ENCODE data around the gene KCNQ1.

The KCNQ1 gene

DNA sequence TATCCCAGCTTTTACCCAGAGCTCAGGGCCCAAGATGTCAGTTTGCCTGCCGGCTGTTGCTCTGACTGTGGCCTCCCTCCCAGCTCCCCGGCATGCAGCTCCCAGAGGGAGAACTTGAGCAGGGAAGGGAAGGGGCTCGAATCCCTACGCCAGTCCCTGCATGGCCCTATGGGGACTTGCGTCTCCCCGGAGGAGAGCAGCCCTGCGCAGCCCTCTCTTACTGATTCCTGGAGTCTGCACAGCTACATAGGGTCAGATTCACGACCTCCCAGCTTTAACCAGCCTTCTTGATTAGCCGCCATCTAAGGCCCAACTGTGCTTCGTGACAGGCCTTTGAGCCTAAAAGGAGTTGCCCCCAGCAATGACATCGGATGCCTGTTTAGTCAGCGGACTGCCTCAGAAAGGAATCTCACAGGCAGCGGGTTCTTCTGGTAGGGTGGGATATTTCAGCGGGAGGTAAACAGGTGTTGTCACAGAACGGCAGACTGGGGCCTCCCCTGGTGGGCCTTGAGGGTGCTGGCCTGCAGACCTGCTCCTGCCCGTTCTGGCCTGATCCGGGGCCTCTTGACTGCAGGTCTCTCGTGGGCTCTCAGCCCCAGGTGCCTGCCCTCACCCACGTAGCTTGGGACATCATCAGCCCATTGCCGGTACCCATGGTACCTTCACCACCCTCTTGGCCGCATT lies 298.8 kb downstream of the KCNQ1 start:
- DNase-seq (ENCODE audit: low read depth, low spot score): no peak

DNA sequence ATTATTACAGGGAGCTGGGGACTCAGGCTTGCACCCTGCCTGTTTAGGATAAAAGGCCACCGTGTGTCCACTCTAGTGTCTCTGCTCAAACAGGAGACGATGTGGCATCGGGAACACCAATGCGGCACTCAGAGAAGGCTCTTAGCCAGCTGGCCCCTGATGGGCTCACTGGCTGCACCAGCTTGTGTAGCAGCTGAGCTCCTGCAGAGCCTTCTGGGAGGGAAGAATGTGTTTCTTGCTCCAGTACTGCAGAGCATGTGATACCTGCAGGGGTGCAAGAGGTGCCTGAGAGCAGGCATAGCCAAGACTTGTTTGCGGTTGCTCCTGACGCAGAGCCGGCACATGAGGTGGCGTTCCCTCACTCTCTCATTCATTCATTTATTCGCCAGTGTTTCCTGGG lies 299.4 kb downstream of the KCNQ1 start:
- no peak for DNase-seq (ENCODE audit: low read depth, low spot score)

DNA sequence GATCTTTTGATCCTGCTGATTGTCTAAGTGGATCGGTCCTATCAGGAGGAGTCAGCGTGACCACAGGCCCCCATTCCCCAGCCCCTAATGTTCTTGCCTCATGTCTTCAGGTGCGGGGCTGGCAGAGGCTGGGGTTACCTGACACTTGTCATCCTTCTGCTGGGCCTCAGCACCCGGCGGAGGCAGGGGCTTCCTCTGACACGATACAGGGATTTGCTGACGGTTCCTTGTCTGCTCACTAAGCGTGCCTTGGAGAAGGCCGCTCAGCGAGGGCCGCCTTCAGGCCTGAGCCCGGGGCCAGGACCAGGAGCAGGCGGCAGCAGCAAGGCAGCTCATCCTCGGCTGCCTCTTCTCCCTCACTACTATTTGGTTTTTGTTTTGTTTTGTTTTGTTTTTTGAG lies 300.7 kb downstream of the KCNQ1 start:
- no peak for DNase-seq (ENCODE audit: low read depth, low spot score)

DNA sequence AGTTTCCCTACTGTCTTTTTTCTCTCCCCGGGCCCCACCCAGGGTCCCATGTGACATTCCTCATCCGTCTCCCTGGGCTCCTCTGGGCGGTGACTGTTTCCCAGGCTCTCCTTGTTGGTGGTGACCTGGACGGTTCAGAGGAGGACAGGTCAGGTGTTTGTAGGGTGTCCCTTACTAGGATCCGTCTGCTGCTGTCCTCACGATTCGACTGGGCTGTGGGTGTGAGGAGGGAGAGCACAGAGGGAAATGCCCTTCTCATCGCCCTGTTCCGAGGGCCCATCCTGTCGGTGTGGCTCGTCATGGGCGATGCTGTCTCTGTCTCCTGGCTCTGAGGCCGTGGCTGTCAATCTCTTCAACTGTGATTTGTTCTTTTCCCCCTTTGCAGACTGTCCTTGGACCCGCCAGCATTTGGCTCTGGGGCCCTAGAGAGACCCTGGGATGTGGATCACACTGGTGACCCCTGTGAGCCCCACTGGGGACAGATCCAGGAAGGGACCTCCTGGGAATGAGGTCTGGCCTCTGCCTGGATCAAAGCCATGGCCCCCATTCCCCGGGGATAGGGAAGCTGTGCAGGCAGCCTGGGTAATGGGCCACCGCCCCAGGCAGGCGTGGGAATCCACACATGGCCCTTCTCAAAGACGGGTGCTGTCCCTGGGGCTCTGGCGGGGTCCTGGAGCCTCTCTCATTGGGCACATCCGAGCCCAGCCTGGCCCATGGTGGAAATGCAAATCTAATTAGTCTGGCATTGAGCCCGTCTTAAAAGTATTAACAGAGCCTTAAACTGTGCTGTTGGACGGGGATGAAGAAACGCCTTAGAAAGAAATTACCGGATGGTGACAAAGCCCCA lies 301.8 kb downstream of the KCNQ1 start:
- no peak for DNase-seq (ENCODE audit: low read depth, low spot score)

DNA sequence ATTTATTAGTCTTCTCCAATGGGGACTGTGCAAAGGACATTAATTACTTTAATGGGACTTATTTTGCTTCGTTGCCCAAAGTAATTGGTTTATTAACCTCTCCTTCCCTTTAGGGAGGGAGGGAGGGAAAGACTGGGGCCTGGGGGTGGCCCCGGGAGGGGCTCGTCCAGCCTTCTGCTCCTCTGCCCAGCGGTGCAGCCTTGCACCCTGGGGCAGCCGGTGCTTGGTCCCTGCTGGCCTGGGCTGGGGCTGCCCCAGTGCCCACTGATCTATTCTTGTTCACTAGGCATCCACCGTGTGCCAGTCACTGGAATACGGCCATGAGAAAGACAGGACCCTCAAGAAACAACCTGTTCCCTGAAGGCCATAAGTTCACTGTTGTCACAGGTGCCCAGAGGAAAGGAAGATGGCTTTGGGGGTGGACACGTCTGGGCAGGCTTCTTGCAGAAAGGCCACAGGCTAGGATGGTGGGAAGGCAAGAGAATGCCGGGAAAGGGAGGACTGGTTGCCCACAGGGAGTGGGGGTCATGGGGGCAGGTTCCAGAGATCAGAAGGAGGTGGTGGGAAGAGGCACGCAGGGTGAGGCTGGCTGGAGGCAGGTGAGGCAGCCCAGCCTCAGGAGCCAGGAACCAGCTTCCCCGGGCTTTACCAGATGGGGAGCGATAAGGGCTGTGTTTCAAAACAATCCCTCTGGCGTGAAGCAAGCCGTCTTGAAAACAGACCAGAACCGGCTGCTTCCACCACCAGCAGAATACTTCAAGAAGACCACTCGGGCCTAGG lies 302.6 kb downstream of the KCNQ1 start:
- no peak for DNase-seq (ENCODE audit: low read depth, low spot score)

DNA sequence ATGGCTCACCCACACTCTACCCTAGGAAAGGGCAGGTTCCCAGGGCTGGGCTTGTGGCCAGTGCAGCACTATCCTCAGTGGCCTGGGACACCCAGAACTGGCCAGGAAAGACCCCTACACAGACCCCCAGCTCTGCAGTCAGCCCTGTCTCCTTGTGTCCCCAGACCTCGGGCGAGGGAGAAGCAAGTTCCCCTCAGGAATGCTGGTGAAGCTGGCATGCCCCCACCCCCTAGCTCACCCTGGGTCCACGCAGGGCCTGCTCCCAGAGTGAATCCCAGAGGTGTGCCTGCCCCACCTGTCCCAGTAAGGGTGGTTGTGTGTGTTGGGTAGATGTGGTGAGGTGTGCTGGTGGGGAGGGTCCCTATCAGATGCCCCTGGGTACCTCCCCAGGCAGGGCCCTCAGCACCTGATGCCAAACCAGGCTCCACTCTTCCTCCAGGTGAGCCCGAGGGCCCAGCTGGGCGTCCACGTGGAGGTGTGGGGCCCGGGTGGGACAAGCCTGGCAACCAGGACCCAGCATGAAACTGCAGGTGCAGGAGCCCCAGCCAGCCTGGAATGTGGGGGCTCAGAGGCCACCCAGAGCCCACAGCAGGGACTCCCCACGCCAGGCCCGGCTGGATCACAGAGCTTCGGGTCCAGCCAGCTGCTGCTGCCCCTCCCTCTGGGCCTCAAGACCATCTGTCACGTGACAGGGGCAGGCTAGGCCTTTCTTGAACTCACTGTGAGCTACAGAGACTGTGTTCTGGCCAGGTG lies 303.4 kb downstream of the KCNQ1 start:
- no peak for DNase-seq (ENCODE audit: low read depth, low spot score)

DNA sequence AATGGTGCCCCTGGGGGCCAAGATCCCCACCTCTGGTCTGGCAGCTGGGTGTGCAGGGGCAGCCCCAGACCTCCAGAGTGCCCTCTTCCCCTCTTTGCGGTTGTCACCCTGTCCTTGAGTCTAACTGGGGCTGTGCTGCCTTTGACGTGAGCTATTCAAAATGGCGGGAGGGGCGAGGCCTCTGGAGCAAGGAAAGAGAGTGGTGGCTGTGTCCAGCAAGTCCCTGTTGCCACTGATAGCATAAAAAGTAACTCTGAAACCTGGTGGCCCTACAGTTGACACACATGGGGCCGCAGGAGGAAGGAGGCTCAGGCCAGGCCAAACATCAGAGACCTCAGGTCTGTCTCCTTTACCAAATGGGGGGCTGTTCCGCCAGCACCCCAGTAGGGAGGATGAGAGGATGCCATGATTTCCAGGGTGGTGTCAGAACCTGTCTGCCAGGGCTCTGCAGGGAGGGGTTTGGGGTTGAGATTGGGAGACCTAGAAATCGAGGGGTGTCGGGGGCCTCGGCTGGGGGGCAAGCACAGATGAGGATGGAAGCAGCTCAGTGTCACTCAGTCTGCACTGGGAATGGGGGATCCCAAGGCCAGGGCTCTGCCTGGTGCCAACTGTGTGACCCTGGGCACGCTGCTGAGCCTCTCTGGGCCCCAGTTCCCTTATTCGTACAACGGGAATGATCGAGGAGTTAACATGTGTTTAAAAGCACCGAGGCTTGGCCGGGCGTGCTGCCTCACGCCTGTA lies 304.2 kb downstream of the KCNQ1 start:
- no peak for DNase-seq (ENCODE audit: low read depth, low spot score)

DNA sequence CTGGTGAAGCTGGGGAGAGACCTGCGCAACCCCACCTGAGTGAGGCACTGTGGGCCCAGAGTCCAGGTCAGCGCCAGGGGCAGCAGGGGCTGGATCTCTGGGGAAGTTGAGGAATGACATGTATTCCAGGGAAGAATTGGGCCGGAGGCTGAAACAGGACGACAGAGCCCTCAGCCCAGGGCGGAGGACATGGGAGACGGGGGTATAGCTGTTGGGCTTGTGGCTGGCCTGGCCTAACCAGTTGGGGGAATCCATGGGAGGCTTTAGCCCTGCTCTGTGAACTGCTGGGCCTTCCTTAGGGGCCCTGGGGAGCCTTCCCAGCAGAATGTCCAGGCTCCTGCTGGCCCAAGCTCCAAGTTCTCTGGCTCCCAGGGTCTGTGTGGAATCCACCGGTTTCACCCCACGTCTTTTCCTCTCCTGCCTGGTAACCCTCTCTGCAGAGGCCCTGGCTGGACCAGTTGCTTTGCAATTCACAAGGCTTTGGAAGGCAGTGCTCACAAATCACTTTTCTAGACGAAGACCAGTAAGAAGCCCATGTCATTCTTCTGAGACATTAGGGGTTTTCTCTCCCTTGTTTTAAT lies 305.4 kb downstream of the KCNQ1 start:
- no peak for DNase-seq (ENCODE audit: low read depth, low spot score)

DNA sequence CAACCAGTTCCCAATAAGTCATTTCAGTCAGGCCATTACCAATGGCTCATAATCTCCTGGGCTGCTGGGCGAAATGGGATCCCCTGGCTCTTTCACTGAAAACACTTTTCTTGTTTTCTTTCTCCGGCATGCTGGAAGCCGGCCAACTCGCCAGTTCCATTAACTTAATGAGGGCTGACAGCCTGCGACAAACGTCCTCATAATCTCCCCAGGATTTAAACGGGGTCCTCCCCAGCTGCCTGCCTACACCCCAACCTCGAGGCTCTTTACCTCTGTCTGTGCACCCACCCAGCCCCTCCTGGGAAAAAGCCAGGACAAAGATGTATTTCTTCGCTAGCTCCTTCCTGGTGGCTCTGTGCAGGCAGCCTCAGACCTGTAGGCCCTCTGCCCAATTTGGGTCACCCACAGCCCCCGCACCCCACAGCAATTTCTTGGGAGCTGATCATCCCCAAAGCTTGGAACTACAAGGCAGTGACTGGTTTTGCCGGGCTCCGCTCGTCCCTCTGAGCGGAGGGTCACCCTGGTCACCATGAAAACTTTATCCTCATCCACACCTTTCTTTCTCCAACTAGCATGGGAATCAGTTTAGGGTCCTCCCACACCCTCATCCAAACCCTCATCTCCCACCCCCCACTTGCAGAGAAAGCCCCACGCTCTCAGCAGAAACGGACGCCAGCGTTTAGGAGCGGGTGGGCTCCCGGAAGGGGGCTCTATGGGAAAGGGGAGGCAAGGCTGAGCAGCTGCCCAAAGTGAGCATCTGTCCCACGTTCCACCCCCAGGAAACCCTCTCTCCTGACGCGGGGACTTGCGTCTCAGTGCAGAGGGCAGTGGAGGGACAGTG lies 306.1 kb downstream of the KCNQ1 start:
- no peak for DNase-seq (ENCODE audit: low read depth, low spot score)

DNA sequence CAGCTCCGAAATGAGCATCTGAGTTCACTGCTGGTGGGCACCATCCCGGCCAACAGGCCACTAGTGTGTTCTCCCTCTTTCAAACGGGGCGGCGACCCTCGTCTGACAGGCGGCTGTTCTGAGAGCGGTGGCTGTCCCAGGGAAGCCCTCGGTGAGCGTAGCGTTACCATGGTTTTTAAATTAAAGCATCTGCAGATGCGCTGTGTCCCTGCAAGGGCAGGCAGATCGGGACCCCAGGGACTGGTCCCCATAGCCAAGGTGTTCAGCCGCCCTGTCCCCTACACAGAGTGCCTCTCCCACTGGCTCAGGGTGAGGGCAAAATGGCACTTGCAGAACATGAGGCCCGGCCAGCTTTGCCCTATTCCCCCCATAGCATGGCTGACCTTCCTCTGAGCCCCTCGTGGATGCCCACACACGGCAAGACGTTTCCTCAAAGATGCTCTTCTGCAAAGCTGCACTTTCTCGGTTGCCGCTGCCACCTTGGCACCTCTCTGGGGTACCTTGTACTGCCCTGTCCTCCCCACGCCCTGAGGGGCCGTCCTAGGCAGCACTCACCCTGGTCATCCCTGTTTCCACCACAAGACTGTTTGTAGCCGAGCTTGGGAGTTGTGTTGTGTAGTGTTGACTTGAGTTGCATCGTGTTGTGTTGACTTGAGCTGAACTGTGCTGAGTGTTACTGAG lies 306.9 kb downstream of the KCNQ1 start:
- no peak for DNase-seq (ENCODE audit: low read depth, low spot score)

DNA sequence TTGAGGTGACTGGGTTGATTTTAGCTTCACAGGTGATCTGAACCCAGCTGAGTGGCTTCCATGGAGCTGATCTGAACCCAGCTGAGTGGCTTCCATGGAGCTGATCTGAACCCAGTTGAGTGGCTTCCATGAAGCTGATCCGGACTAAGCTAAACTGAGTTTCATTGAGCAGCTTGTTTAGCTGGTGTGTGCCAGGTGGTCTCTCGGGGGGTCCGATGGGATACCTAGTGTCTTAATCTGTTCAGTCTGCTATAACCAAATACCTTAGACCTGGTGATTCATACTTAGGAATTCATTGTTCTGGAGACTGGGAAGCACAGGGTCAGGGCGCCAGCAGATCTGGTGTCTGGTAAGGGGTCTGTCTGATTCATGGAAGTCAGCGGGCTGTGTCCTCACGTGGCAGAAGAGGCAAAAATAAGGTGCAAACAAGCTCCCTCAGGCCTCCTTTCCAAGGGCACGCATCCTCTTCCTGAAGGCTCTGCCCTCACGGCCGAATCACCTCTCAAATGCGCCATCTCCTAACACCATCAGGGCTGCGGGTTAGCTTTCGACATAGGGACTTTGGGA lies 307.5 kb downstream of the KCNQ1 start:
- DNase-seq (ENCODE audit: low read depth, low spot score): no peak

DNA sequence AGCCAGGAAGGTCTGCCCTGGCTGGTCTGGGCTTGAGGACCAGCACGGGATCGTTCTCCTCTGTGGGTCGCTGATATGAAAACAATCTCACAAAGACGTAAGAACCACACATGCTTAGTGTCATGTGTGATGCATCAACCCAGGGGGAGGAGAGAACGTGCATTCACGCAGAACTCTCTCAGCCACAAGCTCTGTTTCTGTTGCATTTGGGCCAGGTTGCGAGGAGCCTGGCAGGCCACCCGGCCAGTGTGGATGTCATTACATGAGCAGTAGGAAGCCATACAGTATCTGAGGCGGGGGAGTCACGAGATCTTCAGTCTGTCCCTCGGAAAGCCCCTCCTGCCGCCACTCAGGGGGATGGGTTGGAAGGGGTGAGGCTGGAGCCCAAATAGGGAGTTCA lies 308.1 kb downstream of the KCNQ1 start:
- no peak for DNase-seq (ENCODE audit: low read depth, low spot score)

DNA sequence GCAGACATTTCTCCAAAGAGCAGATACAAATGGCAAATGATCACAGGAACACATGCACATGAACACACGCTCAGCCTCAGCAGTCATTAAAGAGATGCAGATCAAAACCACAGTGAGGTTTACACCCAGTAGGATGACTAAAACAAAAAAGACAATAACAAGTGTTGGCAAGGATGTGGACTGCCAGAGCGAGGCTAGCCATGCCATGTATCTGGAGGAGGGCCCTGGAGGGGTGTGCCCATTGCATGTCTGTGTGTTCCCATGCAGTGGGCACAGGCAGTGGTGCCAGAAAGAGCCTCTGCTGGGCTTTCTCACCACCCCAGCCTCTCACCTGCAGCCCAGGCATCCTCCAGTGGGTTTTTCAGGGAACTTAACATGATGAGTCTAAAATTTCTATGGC lies 309.2 kb downstream of the KCNQ1 start:
- no peak for DNase-seq (ENCODE audit: low read depth, low spot score)

DNA sequence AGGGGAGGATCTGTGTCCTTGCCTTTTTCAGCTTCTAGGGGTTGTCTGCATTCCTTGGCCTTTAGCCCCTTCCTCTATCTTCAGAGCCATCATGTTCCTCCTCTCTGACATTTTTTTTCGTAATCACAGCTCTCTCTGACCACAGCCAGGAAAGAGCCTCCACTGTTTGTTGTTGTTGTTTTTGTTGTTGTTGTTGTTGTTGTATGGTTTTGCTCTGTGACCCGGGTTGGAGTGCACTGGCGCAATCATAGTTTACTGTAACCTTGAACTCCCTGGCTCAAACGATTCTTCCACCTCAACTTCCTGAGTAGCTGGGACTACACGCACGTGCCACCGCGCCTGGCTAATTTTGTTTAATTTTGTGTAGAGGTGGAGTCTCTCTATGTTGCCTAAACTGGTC lies 310.3 kb downstream of the KCNQ1 start:
- DNase-seq (ENCODE audit: low read depth, low spot score): no peak

DNA sequence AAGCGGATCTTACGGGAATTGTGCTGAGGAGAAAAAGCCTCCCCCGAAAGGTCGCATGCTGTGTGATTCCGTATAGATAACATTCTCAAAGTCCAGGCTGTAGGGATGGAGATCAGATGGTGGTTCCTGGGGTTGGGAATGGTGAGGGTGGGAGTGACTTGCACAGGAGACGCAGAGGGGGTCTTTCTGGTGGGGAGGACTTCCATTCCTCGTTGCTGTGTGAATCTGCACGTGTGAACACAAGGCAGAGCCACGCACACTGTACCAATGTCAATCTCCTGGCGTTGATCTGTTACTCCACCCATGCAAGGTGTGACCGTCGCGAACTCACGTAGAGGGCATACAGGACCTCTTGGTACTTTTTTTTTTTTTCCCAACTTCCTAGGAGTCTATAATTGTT lies 313.9 kb downstream of the KCNQ1 start:
- DNase-seq (ENCODE audit: low read depth, low spot score): no peak

DNA sequence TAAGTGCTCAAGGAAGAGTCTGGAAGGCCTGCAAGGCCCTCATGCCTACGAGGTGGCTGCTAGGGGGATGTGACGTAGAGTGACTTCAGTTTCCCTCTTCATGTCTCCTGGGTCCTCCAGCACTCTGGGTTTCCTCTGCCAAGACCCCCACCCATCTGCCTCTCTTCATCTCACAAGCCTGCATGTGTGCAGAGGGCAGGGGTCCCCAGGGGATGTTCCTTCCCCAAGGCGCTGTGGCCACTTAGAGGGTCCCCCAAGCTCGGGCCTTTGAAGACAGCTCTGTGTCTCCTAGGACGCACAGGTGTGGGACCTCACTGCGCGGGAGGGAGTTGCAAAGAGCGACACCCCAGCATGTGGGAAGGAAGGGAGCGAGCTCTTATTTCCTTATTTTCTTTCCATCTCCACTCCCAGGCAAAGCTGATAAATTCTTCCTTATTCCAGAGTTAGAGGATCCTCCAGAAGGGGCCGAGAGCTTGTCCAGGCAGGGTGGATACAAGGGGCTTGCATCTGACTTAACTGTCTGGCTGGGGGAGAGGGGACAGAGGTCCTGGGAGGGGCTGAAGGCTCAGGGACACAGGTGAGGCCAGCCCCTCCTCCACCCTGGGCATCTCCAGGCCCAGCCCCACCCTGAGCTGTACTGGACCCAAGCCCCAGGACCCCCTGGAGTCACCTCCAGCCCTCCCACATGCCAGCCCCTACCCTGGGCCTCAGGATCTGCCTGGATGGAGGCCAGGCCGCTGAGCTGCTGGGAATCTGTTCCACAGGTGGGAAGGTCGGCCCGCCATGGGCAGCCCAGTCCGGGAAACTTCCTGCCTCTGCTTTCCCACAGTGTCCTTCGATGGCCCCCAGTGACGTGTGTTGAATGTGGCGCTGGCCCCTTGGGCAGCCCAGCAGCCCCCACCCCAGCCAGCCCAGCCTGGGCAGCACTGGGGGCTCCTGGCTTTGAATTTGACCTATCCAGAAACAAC lies 314.7 kb downstream of the KCNQ1 start:
- DNase-seq (ENCODE audit: low read depth, low spot score): no peak

DNA sequence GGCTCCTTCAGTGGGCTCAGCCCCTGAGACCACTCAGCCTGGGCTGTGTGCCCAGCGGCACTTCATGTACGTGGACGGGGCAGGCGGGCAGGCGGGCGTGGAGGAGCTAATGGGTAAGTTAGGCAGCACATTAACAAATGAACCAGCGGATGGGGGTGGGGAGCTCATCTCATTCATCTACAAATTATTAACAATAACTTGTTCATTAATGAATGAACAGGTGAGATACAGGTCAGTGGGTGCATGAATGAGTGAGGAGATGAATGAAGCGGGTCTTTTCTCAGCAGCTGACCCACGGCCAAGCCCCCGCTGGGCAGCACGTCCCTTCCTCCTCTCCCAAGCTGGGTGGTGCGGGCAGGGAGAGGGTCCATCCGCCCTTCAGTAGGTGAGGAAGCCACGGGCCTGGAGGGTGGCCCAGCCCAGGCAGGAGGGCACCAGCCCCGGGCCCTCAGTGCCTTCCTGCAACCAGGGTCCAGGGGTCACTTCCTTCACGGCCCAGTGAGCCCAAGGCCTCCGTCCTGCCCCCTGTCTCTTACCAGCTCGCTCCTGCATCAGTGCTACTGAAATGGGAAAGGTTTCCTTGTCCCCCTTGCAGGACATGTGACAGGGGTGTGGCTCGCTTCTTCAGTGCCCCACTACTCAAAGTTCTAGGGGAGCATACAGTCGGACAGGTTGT lies 315.5 kb downstream of the KCNQ1 start:
- no peak for DNase-seq (ENCODE audit: low read depth, low spot score)

Measured in activated naive CD8-positive, alpha-beta T cell treated with anti-CD3 and anti-CD28 coated beads, Interleukin-2, amount 50 U/mL, for 16 hours (primary cell).